ENCODE results near the gene CXCR4. TPM values are rescaled to one million over a fixed set of nuclear protein-coding genes. Genes with fewer than 3 reads are reported as not detected.

Gene CXCR4
- total and polyA plus RNA-seq, 2 experiments from 2014 or later = 2.1 TPM

DNA sequence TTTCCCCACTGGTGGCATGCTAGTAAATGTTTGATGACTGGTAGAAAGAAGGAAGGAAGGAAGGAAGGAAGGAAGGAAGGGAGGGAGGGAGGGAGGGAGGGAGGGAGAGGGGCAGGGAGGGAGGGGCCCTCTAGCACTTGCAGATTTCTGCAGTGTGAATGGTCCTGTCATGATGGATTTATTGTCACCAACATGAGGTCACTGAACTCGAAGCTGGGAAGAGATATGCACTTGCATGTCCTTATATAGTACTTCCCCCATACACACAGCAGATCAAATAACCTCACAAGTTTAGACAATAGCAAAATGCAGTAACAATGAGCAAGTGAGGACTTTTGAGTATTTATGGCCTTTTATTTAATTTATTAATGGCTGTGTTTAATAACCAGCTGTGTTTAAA is 44.5 kb upstream of the CXCR4 start:
- ATAC-seq (no peak), DNase-seq (ENCODE audit: low spot score) (no peak)
- no peak for TF ChIP-seq EZH2phosphoT487 (IDR thresholded peaks at IDR 0.05; ENCODE audit: unreplicated experiment)
- no peak for TF ChIP-seq JUNB (IDR thresholded peaks at IDR 0.05; ENCODE audit: unreplicated experiment)
- TF ChIP-seq, protein P1, sequence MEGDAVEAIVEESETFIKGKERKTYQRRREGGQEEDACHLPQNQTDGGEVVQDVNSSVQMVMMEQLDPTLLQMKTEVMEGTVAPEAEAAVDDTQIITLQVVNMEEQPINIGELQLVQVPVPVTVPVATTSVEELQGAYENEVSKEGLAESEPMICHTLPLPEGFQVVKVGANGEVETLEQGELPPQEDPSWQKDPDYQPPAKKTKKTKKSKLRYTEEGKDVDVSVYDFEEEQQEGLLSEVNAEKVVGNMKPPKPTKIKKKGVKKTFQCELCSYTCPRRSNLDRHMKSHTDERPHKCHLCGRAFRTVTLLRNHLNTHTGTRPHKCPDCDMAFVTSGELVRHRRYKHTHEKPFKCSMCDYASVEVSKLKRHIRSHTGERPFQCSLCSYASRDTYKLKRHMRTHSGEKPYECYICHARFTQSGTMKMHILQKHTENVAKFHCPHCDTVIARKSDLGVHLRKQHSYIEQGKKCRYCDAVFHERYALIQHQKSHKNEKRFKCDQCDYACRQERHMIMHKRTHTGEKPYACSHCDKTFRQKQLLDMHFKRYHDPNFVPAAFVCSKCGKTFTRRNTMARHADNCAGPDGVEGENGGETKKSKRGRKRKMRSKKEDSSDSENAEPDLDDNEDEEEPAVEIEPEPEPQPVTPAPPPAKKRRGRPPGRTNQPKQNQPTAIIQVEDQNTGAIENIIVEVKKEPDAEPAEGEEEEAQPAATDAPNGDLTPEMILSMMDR (conservative IDR thresholded peaks at IDR 0.05; ENCODE audit: low read depth in 2 of 2) = no peak
- TF ChIP-seq ZNF114 (CRISPR knock-in tag; IDR thresholded peaks at IDR 0.05) = no peak
- TF ChIP-seq, protein P2, sequence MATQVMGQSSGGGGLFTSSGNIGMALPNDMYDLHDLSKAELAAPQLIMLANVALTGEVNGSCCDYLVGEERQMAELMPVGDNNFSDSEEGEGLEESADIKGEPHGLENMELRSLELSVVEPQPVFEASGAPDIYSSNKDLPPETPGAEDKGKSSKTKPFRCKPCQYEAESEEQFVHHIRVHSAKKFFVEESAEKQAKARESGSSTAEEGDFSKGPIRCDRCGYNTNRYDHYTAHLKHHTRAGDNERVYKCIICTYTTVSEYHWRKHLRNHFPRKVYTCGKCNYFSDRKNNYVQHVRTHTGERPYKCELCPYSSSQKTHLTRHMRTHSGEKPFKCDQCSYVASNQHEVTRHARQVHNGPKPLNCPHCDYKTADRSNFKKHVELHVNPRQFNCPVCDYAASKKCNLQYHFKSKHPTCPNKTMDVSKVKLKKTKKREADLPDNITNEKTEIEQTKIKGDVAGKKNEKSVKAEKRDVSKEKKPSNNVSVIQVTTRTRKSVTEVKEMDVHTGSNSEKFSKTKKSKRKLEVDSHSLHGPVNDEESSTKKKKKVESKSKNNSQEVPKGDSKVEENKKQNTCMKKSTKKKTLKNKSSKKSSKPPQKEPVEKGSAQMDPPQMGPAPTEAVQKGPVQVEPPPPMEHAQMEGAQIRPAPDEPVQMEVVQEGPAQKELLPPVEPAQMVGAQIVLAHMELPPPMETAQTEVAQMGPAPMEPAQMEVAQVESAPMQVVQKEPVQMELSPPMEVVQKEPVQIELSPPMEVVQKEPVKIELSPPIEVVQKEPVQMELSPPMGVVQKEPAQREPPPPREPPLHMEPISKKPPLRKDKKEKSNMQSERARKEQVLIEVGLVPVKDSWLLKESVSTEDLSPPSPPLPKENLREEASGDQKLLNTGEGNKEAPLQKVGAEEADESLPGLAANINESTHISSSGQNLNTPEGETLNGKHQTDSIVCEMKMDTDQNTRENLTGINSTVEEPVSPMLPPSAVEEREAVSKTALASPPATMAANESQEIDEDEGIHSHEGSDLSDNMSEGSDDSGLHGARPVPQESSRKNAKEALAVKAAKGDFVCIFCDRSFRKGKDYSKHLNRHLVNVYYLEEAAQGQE (IDR thresholded peaks at IDR 0.05; ENCODE audit: unreplicated experiment) = no peak
- no peak for TF ChIP-seq EZH2 (IDR thresholded peaks at IDR 0.05; ENCODE audit: low read depth, unreplicated experiment)
- TF ChIP-seq STAT1 (IDR thresholded peaks at IDR 0.05; ENCODE audit: unreplicated experiment) = no peak
- TF ChIP-seq, protein P3, sequence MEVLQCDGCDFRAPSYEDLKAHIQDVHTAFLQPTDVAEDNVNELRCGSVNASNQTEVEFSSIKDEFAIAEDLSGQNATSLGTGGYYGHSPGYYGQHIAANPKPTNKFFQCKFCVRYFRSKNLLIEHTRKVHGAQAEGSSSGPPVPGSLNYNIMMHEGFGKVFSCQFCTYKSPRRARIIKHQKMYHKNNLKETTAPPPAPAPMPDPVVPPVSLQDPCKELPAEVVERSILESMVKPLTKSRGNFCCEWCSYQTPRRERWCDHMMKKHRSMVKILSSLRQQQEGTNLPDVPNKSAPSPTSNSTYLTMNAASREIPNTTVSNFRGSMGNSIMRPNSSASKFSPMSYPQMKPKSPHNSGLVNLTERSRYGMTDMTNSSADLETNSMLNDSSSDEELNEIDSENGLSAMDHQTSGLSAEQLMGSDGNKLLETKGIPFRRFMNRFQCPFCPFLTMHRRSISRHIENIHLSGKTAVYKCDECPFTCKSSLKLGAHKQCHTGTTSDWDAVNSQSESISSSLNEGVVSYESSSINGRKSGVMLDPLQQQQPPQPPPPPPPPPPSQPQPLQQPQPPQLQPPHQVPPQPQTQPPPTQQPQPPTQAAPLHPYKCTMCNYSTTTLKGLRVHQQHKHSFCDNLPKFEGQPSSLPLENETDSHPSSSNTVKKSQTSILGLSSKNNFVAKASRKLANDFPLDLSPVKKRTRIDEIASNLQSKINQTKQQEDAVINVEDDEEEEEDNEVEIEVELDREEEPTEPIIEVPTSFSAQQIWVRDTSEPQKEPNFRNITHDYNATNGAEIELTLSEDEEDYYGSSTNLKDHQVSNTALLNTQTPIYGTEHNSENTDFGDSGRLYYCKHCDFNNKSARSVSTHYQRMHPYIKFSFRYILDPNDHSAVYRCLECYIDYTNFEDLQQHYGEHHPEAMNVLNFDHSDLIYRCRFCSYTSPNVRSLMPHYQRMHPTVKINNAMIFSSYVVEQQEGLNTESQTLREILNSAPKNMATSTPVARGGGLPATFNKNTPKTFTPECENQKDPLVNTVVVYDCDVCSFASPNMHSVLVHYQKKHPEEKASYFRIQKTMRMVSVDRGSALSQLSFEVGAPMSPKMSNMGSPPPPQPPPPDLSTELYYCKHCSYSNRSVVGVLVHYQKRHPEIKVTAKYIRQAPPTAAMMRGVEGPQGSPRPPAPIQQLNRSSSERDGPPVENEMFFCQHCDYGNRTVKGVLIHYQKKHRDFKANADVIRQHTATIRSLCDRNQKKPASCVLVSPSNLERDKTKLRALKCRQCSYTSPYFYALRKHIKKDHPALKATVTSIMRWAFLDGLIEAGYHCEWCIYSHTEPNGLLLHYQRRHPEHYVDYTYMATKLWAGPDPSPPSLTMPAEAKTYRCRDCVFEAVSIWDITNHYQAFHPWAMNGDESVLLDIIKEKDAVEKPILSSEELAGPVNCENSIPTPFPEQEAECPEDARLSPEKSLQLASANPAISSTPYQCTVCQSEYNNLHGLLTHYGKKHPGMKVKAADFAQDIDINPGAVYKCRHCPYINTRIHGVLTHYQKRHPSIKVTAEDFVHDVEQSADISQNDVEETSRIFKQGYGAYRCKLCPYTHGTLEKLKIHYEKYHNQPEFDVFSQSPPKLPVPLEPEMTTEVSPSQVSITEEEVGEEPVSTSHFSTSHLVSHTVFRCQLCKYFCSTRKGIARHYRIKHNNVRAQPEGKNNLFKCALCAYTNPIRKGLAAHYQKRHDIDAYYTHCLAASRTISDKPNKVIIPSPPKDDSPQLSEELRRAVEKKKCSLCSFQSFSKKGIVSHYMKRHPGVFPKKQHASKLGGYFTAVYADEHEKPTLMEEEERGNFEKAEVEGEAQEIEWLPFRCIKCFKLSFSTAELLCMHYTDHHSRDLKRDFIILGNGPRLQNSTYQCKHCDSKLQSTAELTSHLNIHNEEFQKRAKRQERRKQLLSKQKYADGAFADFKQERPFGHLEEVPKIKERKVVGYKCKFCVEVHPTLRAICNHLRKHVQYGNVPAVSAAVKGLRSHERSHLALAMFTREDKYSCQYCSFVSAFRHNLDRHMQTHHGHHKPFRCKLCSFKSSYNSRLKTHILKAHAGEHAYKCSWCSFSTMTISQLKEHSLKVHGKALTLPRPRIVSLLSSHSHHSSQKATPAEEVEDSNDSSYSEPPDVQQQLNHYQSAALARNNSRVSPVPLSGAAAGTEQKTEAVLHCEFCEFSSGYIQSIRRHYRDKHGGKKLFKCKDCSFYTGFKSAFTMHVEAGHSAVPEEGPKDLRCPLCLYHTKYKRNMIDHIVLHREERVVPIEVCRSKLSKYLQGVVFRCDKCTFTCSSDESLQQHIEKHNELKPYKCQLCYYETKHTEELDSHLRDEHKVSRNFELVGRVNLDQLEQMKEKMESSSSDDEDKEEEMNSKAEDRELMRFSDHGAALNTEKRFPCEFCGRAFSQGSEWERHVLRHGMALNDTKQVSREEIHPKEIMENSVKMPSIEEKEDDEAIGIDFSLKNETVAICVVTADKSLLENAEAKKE (CRISPR knock-in tag; IDR thresholded peaks at IDR 0.05) = no peak
- TF ChIP-seq ETS1 (IDR thresholded peaks at IDR 0.05) = no peak

More for the DNA sequence above, 44.5 kb upstream of the CXCR4 start:
- Histone ChIP-seq H3F3A (replicated peaks; ENCODE audit: low read depth) (no peaks in the 10 kb centered on the region), H3K4me2 (no peak overlapping the region), H3K79me2 (replicated peaks; ENCODE audit: insufficient read depth) (no peaks in the 10 kb centered on the region), H2AFZ (no peak overlapping the region), H3K4me1 (ENCODE audit: insufficient read depth) (no peaks in the 10 kb centered on the region), H3K36me3 (ENCODE audit: insufficient read depth) (no peaks in the 10 kb centered on the region), H3K27ac (ENCODE audit: low read depth) (no peak overlapping the region), H3K9me2 (ENCODE audit: insufficient read depth) (peaks cover 11% of the 10 kb centered on the region), H4K20me1 (replicated peaks; ENCODE audit: insufficient read depth) (no peaks in the 10 kb centered on the region), H3K4me3 (no peak overlapping the region), H3K27me3 (ENCODE audit: insufficient read depth) (no peaks in the 10 kb centered on the region)
- Mint-ChIP-seq H3K9me3 (no peaks in the 10 kb centered on the region), H3K27me3 (ENCODE audit: insufficient read depth, low read depth, poor library complexity) (peaks cover 4% of the 10 kb centered on the region), H3K4me1 (no peaks in the 10 kb centered on the region), H3K27ac (no peak overlapping the region), H3K36me3 (ENCODE audit: low read depth) (no peaks in the 10 kb centered on the region), H3K4me3 (no peak overlapping the region)
